ENCODE data around the gene CXCL5. TPM values are rescaled to one million over a fixed set of nuclear protein-coding genes. Genes with fewer than 3 reads are reported as not detected.

CXCL5 gene
- total RNA-seq (2014; rRNA removed; shearing (Covaris generic)) = not detected in 2 replicates

GRCh38 chr4:73998040-73999011 lies at the start of gene CXCL5:
TSS of gene CXCL5 (minus strand) at chr4:73998677. CDS start at chr4:73998581, 96 bp downstream.
- no peak for DNase-seq (ENCODE audit: low spot score)

- no peak for DNase-seq (ENCODE audit: low spot score)
Observed at GRCh38 chr4:74047152-74047551, 48.7 kb upstream of the CXCL5 start.

- no peak for DNase-seq (ENCODE audit: low spot score)
Observed at GRCh38 chr4:74045772-74046171, 47.3 kb upstream of the CXCL5 start.

GRCh38 chr4:74045247-74045646 lies 46.8 kb upstream of the CXCL5 start:
- DNase-seq (ENCODE audit: low spot score) = no peak

GRCh38 chr4:74044677-74045076 lies 46.2 kb upstream of the CXCL5 start:
- peak; percentile 40 for DNase-seq (ENCODE audit: low spot score)

GRCh38 chr4:74042681-74043080 lies 44.2 kb upstream of the CXCL5 start:
- DNase-seq (ENCODE audit: low spot score) = no peak

- no peak for DNase-seq (ENCODE audit: low spot score)
Observed at GRCh38 chr4:74041418-74041817, 42.9 kb upstream of the CXCL5 start.

GRCh38 chr4:74039315-74039763 lies 40.9 kb upstream of the CXCL5 start:
- DNase-seq (ENCODE audit: low spot score) = no peak

GRCh38 chr4:74038425-74039314 lies 40.2 kb upstream of the CXCL5 start, which contains the start of gene CXCL3:
TSS of gene CXCL3 (minus strand) at chr4:74038689. CDS start at chr4:74038611, 78 bp downstream.
- peak; percentile 16 for DNase-seq (ENCODE audit: low spot score)

GRCh38 chr4:74038086-74038424 lies 39.6 kb upstream of the CXCL5 start:
- no peak for DNase-seq (ENCODE audit: low spot score)

- DNase-seq (ENCODE audit: low spot score) = no peak
Observed at GRCh38 chr4:74037076-74037955, 38.8 kb upstream of the CXCL5 start.

- no peak for DNase-seq (ENCODE audit: low spot score)
Observed at GRCh38 chr4:74033739-74034138, 35.3 kb upstream of the CXCL5 start.

- DNase-seq (ENCODE audit: low spot score) = peak; percentile 26
Observed at GRCh38 chr4:74032064-74032463, 33.6 kb upstream of the CXCL5 start.

GRCh38 chr4:74031576-74031975 lies 33.1 kb upstream of the CXCL5 start:
- no peak for DNase-seq (ENCODE audit: low spot score)

GRCh38 chr4:74030285-74030684 lies 31.8 kb upstream of the CXCL5 start:
- no peak for DNase-seq (ENCODE audit: low spot score)

GRCh38 chr4:74028504-74028903 lies 30.0 kb upstream of the CXCL5 start:
- DNase-seq (ENCODE audit: low spot score) = no peak

- no peak for DNase-seq (ENCODE audit: low spot score)
Observed at GRCh38 chr4:74023709-74024108, 25.2 kb upstream of the CXCL5 start.

- DNase-seq (ENCODE audit: low spot score) = no peak
Observed at GRCh38 chr4:74021601-74022000, 23.1 kb upstream of the CXCL5 start.

GRCh38 chr4:74018771-74019170 lies 20.3 kb upstream of the CXCL5 start:
- no peak for DNase-seq (ENCODE audit: low spot score)

- DNase-seq (ENCODE audit: low spot score) = no peak
Observed at GRCh38 chr4:74018116-74018515, 19.6 kb upstream of the CXCL5 start.

- no peak for DNase-seq (ENCODE audit: low spot score)
Observed at GRCh38 chr4:74016068-74016467, 17.6 kb upstream of the CXCL5 start.

Data from A172 (cell line).